HepG2 (cell line): ENCODE data around the gene LEPR. TPM values are rescaled to one million over a fixed set of nuclear protein-coding genes. Genes with fewer than 3 reads are reported as not detected.

Source experiments
- ATAC-seq: fragments of 200-7000 bp; cut with Tn5 transposase; 3 replicates; pipeline ENCODE4 v1.9.1; 2020; ENCODE audit warnings: mild to moderate bottlenecking, moderate library complexity
- BruUV-seq: library from RNA; stranded (reverse); fragments of 400-500 nt; replicated peaks from 2 replicates; lab custom pipeline; 2021; lab: Mats Ljungman, UMichigan
- CTCF ChIA-PET: fragments of 300-600 bp; formaldehyde crosslinking; extraction: SDS; loops from one replicate; lab custom pipeline; 2021; ENCODE audit warnings: low total read pairs, inconsistent platforms, low intra/inter-chr PET ratio; lab: Yijun Ruan, JAX
- POLR2A ChIA-PET: fragments of 350-600 bp; sonication (Branson Sonifier 250); formaldehyde crosslinking; loops from one replicate; lab custom pipeline; 2020; ENCODE audit warnings: antibody characterized with exemption, inconsistent platforms; lab: Yijun Ruan, JAX
- DNase-seq: peaks from one replicate; pipeline ENCODE4 v3.0.0-alpha.2; 2015; ENCODE audit warnings: low spot score
- FAIRE-seq: peaks from 3 replicates; lab custom pipeline; 2011; peaks lifted over from hg19 to GRCh38; lab: Jason Lieb, UNC
- H2AFZ ChIP-seq: one replicate; pipeline ENCODE4 v1.6.1; 2011; ENCODE audit warnings: low read length, inconsistent platforms
- H3K27ac ChIP-seq: fragments of 300-600 bp; 3 replicates; pipeline ENCODE4 v1.8.0; 2011; ENCODE audit warnings: mixed run types, mild to moderate bottlenecking, mixed read lengths, low read length, inconsistent platforms; ENCODE audit not compliant: insufficient read depth; ENCODE audit errors: extremely low read length
- H3K27me3 ChIP-seq, 2 experiments: fragments of 200-600 bp in 1 of 2; 2 replicates in 1 of 2; 3 replicates in 1 of 2; pipeline versions ENCODE4 v1.6.0 to v1.8.0; 2011; ENCODE audit warnings: low read length in 2 of 2, mild to moderate bottlenecking in 2 of 2, moderate library complexity in 2 of 2, inconsistent platforms in 1 of 2; ENCODE audit not compliant: insufficient read depth in 2 of 2, control insufficient read depth in 1 of 2
- H3K36me3 ChIP-seq, 2 experiments: fragments of 200-600 bp in 1 of 2; replicated peaks in 1 of 2; 2 replicates in 1 of 2; 3 replicates in 1 of 2; pipeline versions ENCODE4 v1.5.1 to v1.8.0; 2011; ENCODE audit warnings: low read length in 2 of 2, inconsistent platforms in 1 of 2; ENCODE audit not compliant: insufficient read depth in 2 of 2, control insufficient read depth in 1 of 2
- H3K4me1 ChIP-seq: 2 replicates; pipeline ENCODE4 v1.5.1; 2012; ENCODE audit warnings: low read length, inconsistent platforms; ENCODE audit not compliant: insufficient read depth
- H3K4me2 ChIP-seq: 2 replicates; pipeline ENCODE4 v1.6.0; 2011; ENCODE audit warnings: low read depth, low read length, inconsistent platforms
- H3K4me3 ChIP-seq, 3 experiments: fragments of 200-600 bp in 1 of 3; sonication (generic), shearing (Covaris generic) in 1 of 3; replicated peaks in 1 of 3; 2 replicates each; pipeline ENCODE4 v1.5.1; 2011 to 2016; ENCODE audit warnings: low read length in 3 of 3, inconsistent platforms in 2 of 3, low read depth in 2 of 3, mild to moderate bottlenecking in 2 of 3, control low read depth in 1 of 3, mixed read lengths in 1 of 3; ENCODE audit not compliant: insufficient read depth in 1 of 3
- H3K79me2 ChIP-seq: one replicate; pipeline ENCODE4 v1.6.1; 2011; ENCODE audit warnings: low read length, inconsistent platforms; ENCODE audit not compliant: insufficient read depth
- H3K9ac ChIP-seq: 2 replicates; pipeline ENCODE4 v1.6.0; 2011; ENCODE audit warnings: mild to moderate bottlenecking, low read depth, low read length, inconsistent platforms; ENCODE audit not compliant: insufficient read depth
- H3K9me3 ChIP-seq: 2 replicates; pipeline ENCODE4 v1.5.1; 2012; ENCODE audit warnings: mild to moderate bottlenecking, low read length
- H4K20me1 ChIP-seq: 2 replicates; pipeline ENCODE4 v1.6.0; 2011; ENCODE audit warnings: inconsistent platforms, mild to moderate bottlenecking, low read length, moderate library complexity; ENCODE audit not compliant: insufficient read depth
- BATF2 ChIP-seq: sonication (generic); formaldehyde crosslinking; IDR thresholded peaks from 2 replicates; pipeline ENCODE4 v1.8.0; 2022; ENCODE audit warnings: mild to moderate bottlenecking, missing genetic modification reagents, moderate library complexity
- GABPB1 ChIP-seq: IDR thresholded peaks from 2 replicates; pipeline ENCODE4 v1.6.1; 2016; ENCODE audit warnings: mild to moderate bottlenecking, missing genetic modification reagents, moderate library complexity, missing compliant biosample characterization
- JUN ChIP-seq: sonication (generic); formaldehyde crosslinking; IDR thresholded peaks from 2 replicates; pipeline ENCODE4 v1.4.0; 2020; ENCODE audit warnings: mild to moderate bottlenecking, missing genetic modification reagents
- MAFG ChIP-seq: sonication (generic); formaldehyde crosslinking; IDR thresholded peaks from 2 replicates; pipeline ENCODE4 v1.5.1; 2020; ENCODE audit warnings: mild to moderate bottlenecking, missing genetic modification reagents
- MAFK ChIP-seq, 2 experiments: IDR thresholded peaks in 1 of 2; conservative IDR thresholded peaks in 1 of 2; 2 replicates each; pipeline ENCODE4 v1.6.1; 2011; ENCODE audit warnings: improper control_type of control experiment in 2 of 2, low read length in 2 of 2
- MLLT10 ChIP-seq: sonication (generic); formaldehyde crosslinking; IDR thresholded peaks from 2 replicates; pipeline ENCODE4 v1.4.0; 2020; ENCODE audit warnings: missing genetic modification reagents
- RAD51 ChIP-seq: fragments of 450-650 bp; IDR thresholded peaks from 2 replicates; pipeline ENCODE4 v1.6.1; 2016; ENCODE audit warnings: borderline replicate concordance
- RCOR2 ChIP-seq: IDR thresholded peaks from 2 replicates; pipeline ENCODE4 v1.6.1; 2016; ENCODE audit warnings: missing biosample characterization, missing genetic modification reagents
- RFXAP ChIP-seq: sonication (generic); formaldehyde crosslinking; IDR thresholded peaks from 2 replicates; pipeline ENCODE4 v1.4.0; 2020; ENCODE audit warnings: missing genetic modification reagents, borderline replicate concordance
- SMYD3 ChIP-seq: sonication (generic); formaldehyde crosslinking; IDR thresholded peaks from 2 replicates; pipeline ENCODE4 v1.8.1; 2023; ENCODE audit warnings: mild to moderate bottlenecking, missing genetic modification reagents
- SOX13 ChIP-seq, 3 experiments: fragments of 450-650 bp in 1 of 3; sonication (generic) in 1 of 3; formaldehyde crosslinking in 1 of 3; IDR thresholded peaks in 2 of 3; conservative IDR thresholded peaks in 1 of 3; 2 replicates each; pipeline versions ENCODE4 v1.5.0 to v1.6.1; 2016 to 2020; ENCODE audit warnings: antibody characterized with exemption in 1 of 3, mild to moderate bottlenecking in 1 of 3, missing compliant biosample characterization in 1 of 3, missing genetic modification reagents in 1 of 3, moderate library complexity in 1 of 3
- TBP ChIP-seq: sonication (generic); formaldehyde crosslinking; IDR thresholded peaks from 2 replicates; pipeline ENCODE4 v1.5.0; 2020; ENCODE audit warnings: missing genetic modification reagents
- TFE3 ChIP-seq: IDR thresholded peaks from 2 replicates; pipeline ENCODE4 v1.6.1; 2016
- ZNF263 ChIP-seq: sonication (generic); formaldehyde crosslinking; IDR thresholded peaks from 2 replicates; pipeline ENCODE4 v1.4.0; 2020; ENCODE audit warnings: missing genetic modification reagents
- ZNF724P ChIP-seq: sonication (generic); formaldehyde crosslinking; IDR thresholded peaks from 2 replicates; pipeline ENCODE4 v1.8.0; 2022; ENCODE audit warnings: missing genetic modification reagents, borderline replicate concordance
- WGBS: methylation state at CpG from one replicate; pipeline ENCODE4 v1.1.6; 2017; ENCODE audit warnings: low lambda C conversion rate; 5-methylcytosine and 5-hydroxymethylcytosine counted together
- in situ Hi-C: cut with HindIII; loops from 2 replicates; pipeline ENCODE4 v1.10.0; 2017; ENCODE audit warnings: low pct_unique_long_range_greater_than_20kb; ENCODE audit not compliant: extremely low pct_ligation_motif_present
- intact Hi-C: fragments of 100-400 bp; cut with micrococcal nuclease; formaldehyde crosslinking; loops from one replicate; pipeline ENCODE4 v1.10.0; 2022; ENCODE audit not compliant: unreplicated experiment
- polyA plus RNA-seq, 8 experiments: library from polyadenylated mRNA; depleted of rRNA in 3 of 8; stranded (reverse) in 7 of 8; unstranded in 1 of 8; fragments of >200 nt; fragmentation: Illumina TruSeq in 4 of 8; extraction: Trizol in 4 of 8; gene quantifications; 2 replicates each; pipeline versions ENCODE4 v1.2.1 to v1.2.3, GENCODE V29; 2011 to 2016; ENCODE audit warnings: low read depth in 4 of 8, missing spikeins in 1 of 8, mixed read lengths in 1 of 8; ENCODE audit not compliant: insufficient read depth in 1 of 8
- total RNA-seq, 5 experiments: library from RNA; depleted of rRNA; stranded (reverse); fragments of >200 nt; fragmentation: Illumina TruSeq; extraction: Trizol; gene quantifications; 2 replicates each; pipeline ENCODE4 v1.2.3, GENCODE V29; 2016; ENCODE audit warnings: low read depth in 1 of 5

The LEPR gene
- total and polyA plus RNA-seq, 2 of the 13 experiments (the other 11 are each of a cell fraction or from before 2014, with no cell fraction given) = 0.60 to 1.7 TPM

- CTCF ChIA-PET = no interaction called here
- 91% methylated on average over 3 of the region's 3 CpGs for WGBS
- Histone ChIP-seq H4K20me1 (no peaks in the 10 kb centered on the region), H3K9ac (no peak overlapping the region), H3K4me1 (0 out of 2 replicates have a peak, but pooled peaks cover under 1% of the 10 kb centered on the region), H2AFZ (no peak overlapping the region), H3K27ac (no peak overlapping the region), H3K9me3 (no peaks in the 10 kb centered on the region), H3K79me2 (no peaks in the 10 kb centered on the region), H3K4me2 (no peak overlapping the region), H3K4me3 (no peak overlapping the region), H3K27me3 (no peaks in the 10 kb centered on the region), H3K36me3 (no peaks in the 10 kb centered on the region)
- POLR2A ChIA-PET = no interaction called here
- BruUV-seq = no TSS peak
- DNase-seq = no peak
- in situ Hi-C loops = no loop called here
- intact Hi-C loops = no loop called here
- ATAC-seq = no peak
- FAIRE-seq = no peak
- TF ChIP-seq MAFK (conservative IDR thresholded peaks at IDR 0.05 in 1 of 2, IDR thresholded peaks at IDR 0.05 in 1 of 2; ENCODE audit: low read length in 2 of 2) = no peak
- TF ChIP-seq ZNF263 (CRISPR knock-in tag) = no peak
- no peak for TF ChIP-seq JUN
- TF ChIP-seq MLLT10 (CRISPR knock-in tag) = no peak
- no peak for TF ChIP-seq RFXAP (CRISPR knock-in tag)
- no peak for TF ChIP-seq SMYD3 (CRISPR knock-in tag)
- TF ChIP-seq RCOR2 (CRISPR knock-in tag) = no peak
- no peak for TF ChIP-seq GABPB1 (CRISPR knock-in tag)
- TF ChIP-seq SOX13 (IDR thresholded peaks at IDR 0.05) = no peak
- no peak for TF ChIP-seq SOX13 (CRISPR knock-in tag; conservative IDR thresholded peaks at IDR 0.05 in 1 of 2, IDR thresholded peaks at IDR 0.05 in 1 of 2)
- TF ChIP-seq MAFG = no peak
- no peak for TF ChIP-seq TFE3
- no peak for TF ChIP-seq BATF2 (CRISPR knock-in tag)
- no peak for TF ChIP-seq TBP (CRISPR knock-in tag)
- TF ChIP-seq ZNF724P (CRISPR knock-in tag) = no peak
- TF ChIP-seq RAD51 = no peak
Measured at GRCh38 chr1:65395887-65396612, 24.4 kb upstream of the LEPR start.
